HG03565 (cell line): ENCODE measurements around the gene EIF3L.

Experiments used
- ATAC-seq: cut with Tn5 transposase; IDR thresholded peaks from one replicate; pipeline ENCODE4 v1.9.1; 2021; ENCODE audit warnings: mild to moderate bottlenecking, moderate library complexity; ENCODE audit not compliant: unreplicated experiment

Gene EIF3L

GRCh38 chr22:37904572-37905533 lies 55.6 kb downstream of the EIF3L start:
- ATAC-seq: no peak

GRCh38 chr22:37905534-37906363 lies 56.5 kb downstream of the EIF3L start, which contains the start of gene MICALL1:
TSS of gene MICALL1 (plus strand) at chr22:37906297. CDS start at chr22:37906423, 126 bp downstream.
- peak; percentile 59 for ATAC-seq

GRCh38 chr22:37906364-37907008 lies 57.3 kb downstream of the EIF3L start:
- no peak for ATAC-seq

- no peak for ATAC-seq
Measured at GRCh38 chr22:37907036-37907954, 58.1 kb downstream of the EIF3L start.

GRCh38 chr22:37909766-37910165 lies 60.5 kb downstream of the EIF3L start:
- no peak for ATAC-seq

GRCh38 chr22:37910890-37911672 lies 61.9 kb downstream of the EIF3L start:
- no peak for ATAC-seq

GRCh38 chr22:37911697-37912096 lies 62.5 kb downstream of the EIF3L start:
- ATAC-seq: no peak

- ATAC-seq: no peak
Measured at GRCh38 chr22:37912171-37912570, 63.0 kb downstream of the EIF3L start.

- ATAC-seq: no peak
Measured at GRCh38 chr22:37913233-37913721, 64.1 kb downstream of the EIF3L start.

GRCh38 chr22:37916311-37916710 lies 67.1 kb downstream of the EIF3L start:
- no peak for ATAC-seq

GRCh38 chr22:37917874-37918548 lies 68.8 kb downstream of the EIF3L start:
- ATAC-seq: no peak

GRCh38 chr22:37918580-37919270 lies 69.5 kb downstream of the EIF3L start:
- no peak for ATAC-seq

GRCh38 chr22:37920126-37920525 lies 70.9 kb downstream of the EIF3L start:
- no peak for ATAC-seq

GRCh38 chr22:37922191-37922590 lies 73.0 kb downstream of the EIF3L start:
- no peak for ATAC-seq

- no peak for ATAC-seq
Measured at GRCh38 chr22:37923927-37924326, 74.7 kb downstream of the EIF3L start.

- no peak for ATAC-seq
Measured at GRCh38 chr22:37924386-37925065, 75.3 kb downstream of the EIF3L start.

GRCh38 chr22:37925330-37925729 lies 76.1 kb downstream of the EIF3L start:
- ATAC-seq: no peak
